OCI-LY7 (cell line): Measurements from ENCODE around the gene RPL41. TPM values are rescaled to one million over a fixed set of nuclear protein-coding genes. Genes with fewer than 3 reads are reported as not detected.

Experiments used
- BruUV-seq: library from RNA; stranded (reverse); fragments of 400-500 nt; replicated peaks from 2 replicates; lab custom pipeline; 2021; lab: Mats Ljungman, UMichigan
- CTCF ChIA-PET: fragments of 300-600 bp; sonication (Branson Sonifier 250); formaldehyde crosslinking; loops from one replicate; lab custom pipeline; 2022; ENCODE audit warnings: antibody characterized with exemption; ENCODE audit not compliant: unreplicated experiment; lab: Charles Lee
- POLR2A ChIA-PET: fragments of 300-600 bp; sonication (Branson Sonifier 250); formaldehyde crosslinking; loops from one replicate; lab custom pipeline; 2022; ENCODE audit warnings: antibody characterized with exemption; lab: Charles Lee
- DNase-seq: peaks from one replicate; pipeline ENCODE4 v3.0.0-alpha.2; 2015; ENCODE audit warnings: low spot score
- H2AFZ ChIP-seq: fragments of 200-600 bp; sonication (generic), shearing (Covaris generic); 2 replicates; pipeline ENCODE4 v1.6.1; 2014; ENCODE audit warnings: mild to moderate bottlenecking, antibody characterized with exemption, low read length, moderate library complexity
- H3K27ac ChIP-seq: fragments of 200-600 bp; sonication (generic); 2 replicates; pipeline ENCODE4 v1.5.1; 2014; ENCODE audit warnings: mixed run types, low read depth, mild to moderate bottlenecking, moderate library complexity, low read length, inconsistent platforms; ENCODE audit not compliant: poor library complexity, severe bottlenecking
- H3K36me3 ChIP-seq: fragments of 200-600 bp; sonication (generic); 2 replicates; pipeline ENCODE4 v1.6.1; 2014; ENCODE audit warnings: mild to moderate bottlenecking, antibody characterized with exemption, low read length, moderate library complexity, mixed read lengths; ENCODE audit not compliant: insufficient read depth
- H3K4me1 ChIP-seq: fragments of 200-600 bp; sonication (generic); 2 replicates; pipeline ENCODE4 v1.5.1; 2014; ENCODE audit warnings: mild to moderate bottlenecking, low read length; ENCODE audit not compliant: insufficient read depth, poor library complexity, severe bottlenecking
- H3K4me2 ChIP-seq: fragments of 200-600 bp; sonication (generic); 2 replicates; pipeline ENCODE4 v1.6.1; 2014; ENCODE audit warnings: mild to moderate bottlenecking, low read length
- H3K4me3 ChIP-seq: fragments of 200-600 bp; sonication (generic); 2 replicates; pipeline ENCODE4 v1.5.1; 2014; ENCODE audit warnings: mild to moderate bottlenecking, low read depth, low read length; ENCODE audit not compliant: poor library complexity, severe bottlenecking
- H3K79me2 ChIP-seq: fragments of 200-600 bp; sonication (generic); 2 replicates; pipeline ENCODE4 v1.6.1; 2016; ENCODE audit warnings: low read depth, mild to moderate bottlenecking, low read length, moderate library complexity, mixed read lengths; ENCODE audit not compliant: insufficient read depth
- H3K9me2 ChIP-seq: fragments of 200-600 bp; sonication (generic); 2 replicates; pipeline ENCODE4 v1.6.1; 2016; ENCODE audit warnings: mild to moderate bottlenecking, low read length, mixed read lengths; ENCODE audit not compliant: insufficient read depth
- H3K9me3 ChIP-seq: fragments of 200-600 bp; sonication (generic); 2 replicates; pipeline ENCODE4 v1.6.1; 2014; ENCODE audit warnings: mild to moderate bottlenecking, mixed run types, low read length, mixed read lengths
- H4K20me1 ChIP-seq: fragments of 200-600 bp; sonication (generic); 2 replicates; pipeline ENCODE4 v1.6.1; 2014; ENCODE audit warnings: mild to moderate bottlenecking, antibody characterized with exemption, low read length, moderate library complexity, mixed read lengths; ENCODE audit not compliant: insufficient read depth
- EZH2phosphoT487 ChIP-seq: fragments of 200-600 bp; sonication (generic); IDR thresholded peaks from 2 replicates; pipeline ENCODE4 v1.6.1; 2018; ENCODE audit warnings: low read depth, borderline replicate concordance, mild to moderate bottlenecking, mixed run types, antibody characterized with exemption, low read length, moderate library complexity, mixed read lengths
- intact Hi-C: fragments of 100-400 bp; cut with micrococcal nuclease; formaldehyde crosslinking; loops from one replicate; pipeline ENCODE4 v1.10.0; 2022; ENCODE audit not compliant: unreplicated experiment
- total RNA-seq, 2 experiments: library from RNA; depleted of rRNA in 1 of 2; stranded (reverse); fragments of >200 nt in 1 of 2; shearing (Covaris generic) in 1 of 2; gene quantifications; 2 replicates each; pipeline ENCODE4 v1.2.3, GENCODE V29; 2014 to 2022
- TF ChIP-seq, protein P1 (sequence below): fragments of 200-600 bp; sonication (generic); conservative IDR thresholded peaks from 2 replicates; pipeline ENCODE4 v1.5.1; 2014; ENCODE audit warnings: mild to moderate bottlenecking, antibody characterized with exemption, low read length, moderate library complexity, mixed read lengths

The RPL41 gene
- total RNA-seq, 2 experiments from 2014 or later: 4,534 to 4,745 TPM

DNA sequence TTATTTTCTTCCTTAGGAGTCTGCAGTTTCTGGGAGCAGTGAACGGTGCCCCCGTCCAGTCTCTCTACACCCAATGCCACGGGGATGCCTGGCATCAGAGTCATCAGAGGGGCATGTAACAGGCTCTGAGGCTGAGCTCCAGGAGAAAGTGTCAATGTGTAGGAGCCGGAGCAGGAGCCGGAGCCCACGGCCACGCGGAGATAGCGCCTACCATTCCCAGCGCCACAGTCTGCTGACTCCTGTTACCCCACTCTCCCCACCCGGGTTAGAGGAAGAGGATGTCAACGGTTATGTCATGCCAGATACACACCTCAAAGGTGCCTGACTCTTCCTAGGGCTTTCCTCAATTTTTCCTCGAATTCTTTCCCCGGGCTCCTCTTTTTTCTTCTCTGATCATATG lies 15.4 kb upstream of the RPL41 start:
- CTCF ChIA-PET: no interaction called here
- BruUV-seq: no TSS peak
- peaks cover 15% of the 10 kb centered on the region for H3K4me1 ChIP-seq
- intact Hi-C loops: no loop called here
- no peak overlapping the region for H3K4me2 ChIP-seq
- no peak overlapping the region for H3K4me3 ChIP-seq
- no peaks in the 10 kb centered on the region for H3K9me2 ChIP-seq
- no peaks in the 10 kb centered on the region for H3K9me3 ChIP-seq
- DNase-seq: no peak
- H3K36me3 ChIP-seq: peaks cover 15% of the 10 kb centered on the region
- TF ChIP-seq, protein P1, sequence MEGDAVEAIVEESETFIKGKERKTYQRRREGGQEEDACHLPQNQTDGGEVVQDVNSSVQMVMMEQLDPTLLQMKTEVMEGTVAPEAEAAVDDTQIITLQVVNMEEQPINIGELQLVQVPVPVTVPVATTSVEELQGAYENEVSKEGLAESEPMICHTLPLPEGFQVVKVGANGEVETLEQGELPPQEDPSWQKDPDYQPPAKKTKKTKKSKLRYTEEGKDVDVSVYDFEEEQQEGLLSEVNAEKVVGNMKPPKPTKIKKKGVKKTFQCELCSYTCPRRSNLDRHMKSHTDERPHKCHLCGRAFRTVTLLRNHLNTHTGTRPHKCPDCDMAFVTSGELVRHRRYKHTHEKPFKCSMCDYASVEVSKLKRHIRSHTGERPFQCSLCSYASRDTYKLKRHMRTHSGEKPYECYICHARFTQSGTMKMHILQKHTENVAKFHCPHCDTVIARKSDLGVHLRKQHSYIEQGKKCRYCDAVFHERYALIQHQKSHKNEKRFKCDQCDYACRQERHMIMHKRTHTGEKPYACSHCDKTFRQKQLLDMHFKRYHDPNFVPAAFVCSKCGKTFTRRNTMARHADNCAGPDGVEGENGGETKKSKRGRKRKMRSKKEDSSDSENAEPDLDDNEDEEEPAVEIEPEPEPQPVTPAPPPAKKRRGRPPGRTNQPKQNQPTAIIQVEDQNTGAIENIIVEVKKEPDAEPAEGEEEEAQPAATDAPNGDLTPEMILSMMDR: no peak
- TF ChIP-seq EZH2phosphoT487: no peak
- POLR2A ChIA-PET: interaction anchor here (0.6 kb wide), 1 partner anchor 369 kb away, joined by 3 read pairs; no protein-coding TSS in a partner anchor
- no peak overlapping the region for H3K27ac ChIP-seq
- H2AFZ ChIP-seq: no peak overlapping the region
- peaks cover 8% of the 10 kb centered on the region for H4K20me1 ChIP-seq
- peaks cover 17% of the 10 kb centered on the region for H3K79me2 ChIP-seq

DNA sequence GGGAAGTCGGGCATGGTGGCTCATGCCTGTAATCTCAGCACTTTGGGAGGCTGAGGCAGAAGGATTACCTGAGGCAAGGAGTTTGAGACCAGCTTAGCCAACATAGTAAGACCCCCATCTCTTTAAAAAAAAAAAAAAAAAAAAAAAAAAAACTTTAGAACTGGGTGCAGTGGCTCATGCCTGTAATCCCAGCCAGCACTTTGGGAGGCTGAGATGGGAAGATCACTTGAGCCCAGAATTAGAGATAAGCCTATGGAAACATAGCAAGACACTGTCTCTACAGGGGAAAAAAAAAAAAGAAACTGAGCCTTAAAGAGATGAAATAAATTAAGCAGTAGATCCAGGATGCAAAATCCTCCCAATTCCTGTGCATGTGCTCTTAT lies 13.8 kb upstream of the RPL41 start:
- Histone ChIP-seq H3K4me2 (peak overlapping the region; percentile 83), H3K4me1 (peaks cover 27% of the 10 kb centered on the region), H3K27ac (no peak overlapping the region), H3K79me2 (peaks cover 34% of the 10 kb centered on the region), H3K36me3 (peaks cover 32% of the 10 kb centered on the region), H2AFZ (peak overlapping the region; percentile 56; the same call in 1 of the 2 replicates), H3K4me3 (peak overlapping the region; percentile 93), H3K9me3 (no peaks in the 10 kb centered on the region), H4K20me1 (peaks cover 21% of the 10 kb centered on the region), H3K9me2 (no peaks in the 10 kb centered on the region)
- CTCF ChIA-PET: no interaction called here
- POLR2A ChIA-PET: interaction anchor here (0.7 to 4.0 kb wide), 4 partner anchors 12 to 67 kb away, joined by 3 to 64 read pairs (median 6); partner anchors contain the start of genes ESYT1, RPL41 and ZC3H10
- BruUV-seq: no TSS peak
- intact Hi-C loops: no loop called here
- TF ChIP-seq EZH2phosphoT487: no peak
- TF ChIP-seq, protein P1: no peak
- DNase-seq: no peak

DNA sequence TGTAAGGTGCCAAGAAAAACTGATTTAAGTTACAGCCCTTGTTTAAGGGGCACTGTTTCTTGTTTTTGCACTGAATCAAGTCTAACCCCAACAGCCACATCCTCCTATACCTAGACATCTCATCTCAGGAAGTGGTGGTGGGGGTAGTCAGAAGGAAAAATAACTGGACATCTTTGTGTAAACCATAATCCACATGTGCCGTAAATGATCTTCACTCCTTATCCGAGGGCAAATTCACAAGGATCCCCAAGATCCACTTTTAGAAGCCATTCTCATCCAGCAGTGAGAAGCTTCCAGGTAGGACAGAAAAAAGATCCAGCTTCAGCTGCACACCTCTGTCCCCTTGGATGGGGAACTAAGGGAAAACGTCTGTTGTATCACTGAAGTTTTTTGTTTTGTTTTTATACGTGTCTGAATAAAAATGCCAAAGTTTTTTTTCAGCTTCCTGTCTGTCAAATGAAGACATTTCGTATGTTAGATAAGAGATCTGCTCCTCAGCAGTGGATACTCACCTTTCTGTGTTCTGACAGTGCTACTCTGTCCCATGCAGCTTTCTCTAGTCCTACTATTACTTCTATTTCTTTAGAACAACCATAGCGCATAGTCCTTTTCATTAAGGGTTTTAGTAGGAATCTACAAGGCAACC lies 13.2 kb upstream of the RPL41 start:
- Histone ChIP-seq H3K4me2 (peak overlapping the region; percentile 83), H3K9me2 (no peaks in the 10 kb centered on the region), H3K4me1 (peaks cover 27% of the 10 kb centered on the region), H4K20me1 (peaks cover 21% of the 10 kb centered on the region), H2AFZ (peak overlapping the region; percentile 56; the same call in 1 of the 2 replicates), H3K4me3 (peak overlapping the region; percentile 93), H3K27ac (peak overlapping the region; percentile 26), H3K36me3 (peaks cover 37% of the 10 kb centered on the region), H3K79me2 (peaks cover 38% of the 10 kb centered on the region), H3K9me3 (no peaks in the 10 kb centered on the region)
- intact Hi-C loops: no loop called here
- TF ChIP-seq, protein P1: no peak
- no peak for TF ChIP-seq EZH2phosphoT487
- DNase-seq: no peak
- BruUV-seq: no TSS peak
- POLR2A ChIA-PET: interaction anchor here (0.6 to 4.0 kb wide), 8 partner anchors 12 to 365 kb away, joined by 3 to 64 read pairs (median 4); partner anchors contain the start of genes ESYT1, RPL41 and ZC3H10
- CTCF ChIA-PET: no interaction called here
